Tibial nerve (tissue), 3 donors: Measurements from ENCODE around the gene APLP1.

ENCODE experiments used
- CTCF ChIP-seq, 5 experiments: fragments of 200-600 bp in 3 of 5; fragments of 450-650 bp in 2 of 5; sonication (generic) in 3 of 5; IDR thresholded peaks; one replicate each; pipeline ENCODE4 v1.5.1; 2016 to 2019; ENCODE audit warnings: antibody characterized with exemption in 5 of 5, mild to moderate bottlenecking in 3 of 5, moderate library complexity in 2 of 5
- POLR2A ChIP-seq, 2 donors: fragments of 450-650 bp; IDR thresholded peaks; one replicate each; pipeline ENCODE4 v1.6.1; 2017; ENCODE audit warnings: antibody characterized with exemption in 2 of 2, mild to moderate bottlenecking in 2 of 2, moderate library complexity in 2 of 2

- TF ChIP-seq CTCF (IDR thresholded peaks at IDR 0.05) (no peak), POLR2A (IDR thresholded peaks at IDR 0.05) (no peak)
These were observed 501 bp downstream of the APLP1 start for GRCh38 chr19:35868823-35869326.
